ENCODE measurements around the gene YRDC.
A peak's percentile ranks its signal among the peaks of the same experiment; 100 is the strongest.

The YRDC gene

GRCh38 chr1:37807555-37808368, at the start of gene YRDC, which contains the start of gene C1orf122:
YRDC (minus strand) TSS chr1:37808208; CDS start chr1:37808180, 28 bp downstream.
C1orf122 (plus strand) TSS chr1:37807790; CDS start chr1:37808405, 615 bp downstream.
- H3K36me3 Mint-ChIP-seq (ENCODE audit: low read depth): peaks cover 39% of the 10 kb centered on the region
- peak; percentile 93 for DNase-seq (ENCODE audit: low spot score)
- H3K4me1 Mint-ChIP-seq (ENCODE audit: low read depth): peaks cover 22% of the 10 kb centered on the region
- H3K27ac Mint-ChIP-seq: peak within 1 kb of the TSS; percentile 97
- peak within 1 kb of the TSS; percentile 94 for H3K4me3 Mint-ChIP-seq
- no peaks in the 10 kb centered on the region for H3K9me3 Mint-ChIP-seq
- no peaks in the 10 kb centered on the region for H3K27me3 Mint-ChIP-seq (ENCODE audit: low read depth)

GRCh38 chr1:37854406-37854805, 46.4 kb upstream of the YRDC start:
- no peak overlapping the region for H3K4me3 Mint-ChIP-seq

GRCh38 chr1:37853157-37853556, 45.1 kb upstream of the YRDC start:
- Mint-ChIP-seq H3K4me3 (no peak overlapping the region), H3K4me1 (ENCODE audit: low read depth) (peaks cover 24% of the 10 kb centered on the region)

More at GRCh38 chr1:37854406-37854805, 46.4 kb upstream of the YRDC start:
- Mint-ChIP-seq H3K9me3 (no peaks in the 10 kb centered on the region), H3K4me1 (ENCODE audit: low read depth) (peaks cover 29% of the 10 kb centered on the region), H3K36me3 (ENCODE audit: low read depth) (peaks cover 25% of the 10 kb centered on the region), H3K27ac (no peak overlapping the region), H3K27me3 (ENCODE audit: low read depth) (no peaks in the 10 kb centered on the region)
- no peak for DNase-seq (ENCODE audit: low spot score)

GRCh38 chr1:37851782-37852210, 43.8 kb upstream of the YRDC start:
- H3K4me1 Mint-ChIP-seq (ENCODE audit: low read depth): peaks cover 20% of the 10 kb centered on the region
- no peak overlapping the region for H3K4me3 Mint-ChIP-seq
- H3K27ac Mint-ChIP-seq: no peak overlapping the region
- H3K36me3 Mint-ChIP-seq (ENCODE audit: low read depth): peaks cover 18% of the 10 kb centered on the region
- H3K9me3 Mint-ChIP-seq: no peaks in the 10 kb centered on the region
- H3K27me3 Mint-ChIP-seq (ENCODE audit: low read depth): no peaks in the 10 kb centered on the region
- DNase-seq (ENCODE audit: low spot score): no peak

More at GRCh38 chr1:37853157-37853556, 45.1 kb upstream of the YRDC start:
- H3K27ac Mint-ChIP-seq: no peak overlapping the region
- no peaks in the 10 kb centered on the region for H3K27me3 Mint-ChIP-seq (ENCODE audit: low read depth)
- DNase-seq (ENCODE audit: low spot score): no peak
- peaks cover 26% of the 10 kb centered on the region for H3K36me3 Mint-ChIP-seq (ENCODE audit: low read depth)
- H3K9me3 Mint-ChIP-seq: no peaks in the 10 kb centered on the region

GRCh38 chr1:37851262-37851661, 43.3 kb upstream of the YRDC start:
- Mint-ChIP-seq H3K36me3 (ENCODE audit: low read depth) (peaks cover 18% of the 10 kb centered on the region), H3K9me3 (no peaks in the 10 kb centered on the region), H3K27ac (no peak overlapping the region), H3K4me3 (no peak overlapping the region), H3K4me1 (ENCODE audit: low read depth) (peaks cover 25% of the 10 kb centered on the region), H3K27me3 (ENCODE audit: low read depth) (no peaks in the 10 kb centered on the region)
- DNase-seq (ENCODE audit: low spot score): no peak

GRCh38 chr1:37850352-37850955, 42.4 kb upstream of the YRDC start:
- H3K27me3 Mint-ChIP-seq (ENCODE audit: low read depth): no peaks in the 10 kb centered on the region
- H3K4me3 Mint-ChIP-seq: no peak overlapping the region
- H3K4me1 Mint-ChIP-seq (ENCODE audit: low read depth): peaks cover 25% of the 10 kb centered on the region
- no peak for DNase-seq (ENCODE audit: low spot score)
- no peak overlapping the region for H3K27ac Mint-ChIP-seq
- no peaks in the 10 kb centered on the region for H3K9me3 Mint-ChIP-seq
- H3K36me3 Mint-ChIP-seq (ENCODE audit: low read depth): peaks cover 18% of the 10 kb centered on the region

- peaks cover 25% of the 10 kb centered on the region for H3K4me1 Mint-ChIP-seq (ENCODE audit: low read depth)
- H3K27me3 Mint-ChIP-seq (ENCODE audit: low read depth): no peaks in the 10 kb centered on the region
- no peaks in the 10 kb centered on the region for H3K9me3 Mint-ChIP-seq
- no peak overlapping the region for H3K4me3 Mint-ChIP-seq
- no peak overlapping the region for H3K27ac Mint-ChIP-seq
- peaks cover 17% of the 10 kb centered on the region for H3K36me3 Mint-ChIP-seq (ENCODE audit: low read depth)
- no peak for DNase-seq (ENCODE audit: low spot score)
Measured at GRCh38 chr1:37849480-37849879, 41.5 kb upstream of the YRDC start.

- peak overlapping the region; percentile 60 for H3K27ac Mint-ChIP-seq
- H3K4me1 Mint-ChIP-seq (ENCODE audit: low read depth): peaks cover 19% of the 10 kb centered on the region
- DNase-seq (ENCODE audit: low spot score): no peak
- H3K27me3 Mint-ChIP-seq (ENCODE audit: low read depth): no peaks in the 10 kb centered on the region
- H3K9me3 Mint-ChIP-seq: no peaks in the 10 kb centered on the region
- peak overlapping the region; percentile 62 for H3K4me3 Mint-ChIP-seq
- H3K36me3 Mint-ChIP-seq (ENCODE audit: low read depth): peaks cover 16% of the 10 kb centered on the region
Measured at GRCh38 chr1:37846647-37847339, 38.8 kb upstream of the YRDC start.

GRCh38 chr1:37845786-37846185, 37.8 kb upstream of the YRDC start:
- no peak for DNase-seq (ENCODE audit: low spot score)
- no peak overlapping the region for H3K4me3 Mint-ChIP-seq
- H3K4me1 Mint-ChIP-seq (ENCODE audit: low read depth): peaks cover 19% of the 10 kb centered on the region
- no peaks in the 10 kb centered on the region for H3K27me3 Mint-ChIP-seq (ENCODE audit: low read depth)
- H3K9me3 Mint-ChIP-seq: no peaks in the 10 kb centered on the region
- H3K36me3 Mint-ChIP-seq (ENCODE audit: low read depth): peaks cover 18% of the 10 kb centered on the region
- no peak overlapping the region for H3K27ac Mint-ChIP-seq

GRCh38 chr1:37845049-37845646, 37.1 kb upstream of the YRDC start:
- Mint-ChIP-seq H3K4me3 (no peak overlapping the region), H3K9me3 (no peaks in the 10 kb centered on the region), H3K27ac (no peak overlapping the region), H3K36me3 (ENCODE audit: low read depth) (peaks cover 20% of the 10 kb centered on the region), H3K27me3 (ENCODE audit: low read depth) (no peaks in the 10 kb centered on the region), H3K4me1 (ENCODE audit: low read depth) (peaks cover 23% of the 10 kb centered on the region)
- no peak for DNase-seq (ENCODE audit: low spot score)

GRCh38 chr1:37844536-37844935, 36.5 kb upstream of the YRDC start:
- no peak overlapping the region for H3K27ac Mint-ChIP-seq
- H3K27me3 Mint-ChIP-seq (ENCODE audit: low read depth): no peaks in the 10 kb centered on the region
- no peaks in the 10 kb centered on the region for H3K9me3 Mint-ChIP-seq
- no peak for DNase-seq (ENCODE audit: low spot score)
- H3K36me3 Mint-ChIP-seq (ENCODE audit: low read depth): peaks cover 19% of the 10 kb centered on the region
- H3K4me3 Mint-ChIP-seq: no peak overlapping the region
- H3K4me1 Mint-ChIP-seq (ENCODE audit: low read depth): peaks cover 23% of the 10 kb centered on the region

- peaks cover 17% of the 10 kb centered on the region for H3K4me1 Mint-ChIP-seq (ENCODE audit: low read depth)
- peaks cover 29% of the 10 kb centered on the region for H3K36me3 Mint-ChIP-seq (ENCODE audit: low read depth)
- no peak for DNase-seq (ENCODE audit: low spot score)
- H3K9me3 Mint-ChIP-seq: no peaks in the 10 kb centered on the region
- H3K4me3 Mint-ChIP-seq: no peak overlapping the region
- H3K27ac Mint-ChIP-seq: no peak overlapping the region
- no peaks in the 10 kb centered on the region for H3K27me3 Mint-ChIP-seq (ENCODE audit: low read depth)
Measured at GRCh38 chr1:37841652-37842051, 33.6 kb upstream of the YRDC start.

GRCh38 chr1:37840711-37841110, 32.7 kb upstream of the YRDC start:
- H3K36me3 Mint-ChIP-seq (ENCODE audit: low read depth): peaks cover 35% of the 10 kb centered on the region
- DNase-seq (ENCODE audit: low spot score): no peak
- H3K9me3 Mint-ChIP-seq: no peaks in the 10 kb centered on the region
- peaks cover 13% of the 10 kb centered on the region for H3K4me1 Mint-ChIP-seq (ENCODE audit: low read depth)
- H3K27ac Mint-ChIP-seq: no peak overlapping the region
- no peaks in the 10 kb centered on the region for H3K27me3 Mint-ChIP-seq (ENCODE audit: low read depth)
- no peak overlapping the region for H3K4me3 Mint-ChIP-seq
